ENCODE data around the gene HTR3A.
"Not testable (repeated sequence)": the region's sequence is repeated elsewhere in the genome, so short reads cannot be mapped to it uniquely, and the experiment has no call there.

HTR3A gene

GRCh38 chr11:113974741-113975470 is at the start of gene HTR3A:
TSS of gene HTR3A (plus strand) at chr11:113975108. CDS start at chr11:113975326, 218 bp downstream.
- DNase-seq (ENCODE audit: low read depth, low spot score) = no peak

- DNase-seq (ENCODE audit: low read depth, low spot score) = no peak
Observed at GRCh38 chr11:113926273-113927197, 48.4 kb upstream of the HTR3A start.

GRCh38 chr11:113928311-113928710 is 46.6 kb upstream of the HTR3A start:
- no peak for DNase-seq (ENCODE audit: low read depth, low spot score)

GRCh38 chr11:113932788-113933187 is 42.1 kb upstream of the HTR3A start:
- DNase-seq (ENCODE audit: low read depth, low spot score) = no peak

GRCh38 chr11:113934193-113934592 is 40.7 kb upstream of the HTR3A start:
- DNase-seq (ENCODE audit: low read depth, low spot score) = not testable (repeated sequence)

GRCh38 chr11:113934761-113935160 is 40.1 kb upstream of the HTR3A start:
- no peak for DNase-seq (ENCODE audit: low read depth, low spot score)

- no peak for DNase-seq (ENCODE audit: low read depth, low spot score)
Observed at GRCh38 chr11:113935858-113936257, 39.0 kb upstream of the HTR3A start.

- no peak for DNase-seq (ENCODE audit: low read depth, low spot score)
Observed at GRCh38 chr11:113937918-113938317, 37.0 kb upstream of the HTR3A start.

- no peak for DNase-seq (ENCODE audit: low read depth, low spot score)
Observed at GRCh38 chr11:113942256-113942655, 32.7 kb upstream of the HTR3A start.

GRCh38 chr11:113946162-113946561 is 28.7 kb upstream of the HTR3A start:
- not testable (repeated sequence) for DNase-seq (ENCODE audit: low read depth, low spot score)

- no peak for DNase-seq (ENCODE audit: low read depth, low spot score)
Observed at GRCh38 chr11:113947994-113948393, 26.9 kb upstream of the HTR3A start.

- DNase-seq (ENCODE audit: low read depth, low spot score) = no peak
Observed at GRCh38 chr11:113949891-113950290, 25.0 kb upstream of the HTR3A start.

- DNase-seq (ENCODE audit: low read depth, low spot score) = no peak
Observed at GRCh38 chr11:113951537-113951936, 23.4 kb upstream of the HTR3A start.

- no peak for DNase-seq (ENCODE audit: low read depth, low spot score)
Observed at GRCh38 chr11:113952070-113952469, 22.8 kb upstream of the HTR3A start.

- DNase-seq (ENCODE audit: low read depth, low spot score) = no peak
Observed at GRCh38 chr11:113952588-113952987, 22.3 kb upstream of the HTR3A start.

- no peak for DNase-seq (ENCODE audit: low read depth, low spot score)
Observed at GRCh38 chr11:113954235-113954634, 20.7 kb upstream of the HTR3A start.

- no peak for DNase-seq (ENCODE audit: low read depth, low spot score)
Observed at GRCh38 chr11:113956986-113957385, 17.9 kb upstream of the HTR3A start.

- DNase-seq (ENCODE audit: low read depth, low spot score) = no peak
Observed at GRCh38 chr11:113960702-113961330, 14.1 kb upstream of the HTR3A start.

GRCh38 chr11:113967361-113967760 is 7.5 kb upstream of the HTR3A start:
- no peak for DNase-seq (ENCODE audit: low read depth, low spot score)

- DNase-seq (ENCODE audit: low read depth, low spot score) = no peak
Observed at GRCh38 chr11:113971506-113972195, 3.3 kb upstream of the HTR3A start.

- DNase-seq (ENCODE audit: low read depth, low spot score) = no peak
Observed at GRCh38 chr11:113977071-113977490, 2.2 kb downstream of the HTR3A start.

- DNase-seq (ENCODE audit: low read depth, low spot score) = no peak
Observed at GRCh38 chr11:113977701-113978100, 2.8 kb downstream of the HTR3A start.

Measured in brain pericyte (primary cell).